A204.1 (cell line): ENCODE results near the gene HOXD11.

Source experiments
- FAIRE-seq: peaks from 2 replicates; lab custom pipeline; 2012; peaks lifted over from hg19 to GRCh38; lab: Jason Lieb, UNC

HOXD11 gene

GRCh38 chr2:176093898-176094249, 13.2 kb upstream of the HOXD11 start:
- FAIRE-seq = no peak

- FAIRE-seq = no peak
Observed at GRCh38 chr2:176094349-176094748, 12.7 kb upstream of the HOXD11 start.

- FAIRE-seq = no peak
Observed at GRCh38 chr2:176095421-176095820, 11.7 kb upstream of the HOXD11 start.

GRCh38 chr2:176096243-176096985, 10.7 kb upstream of the HOXD11 start:
- FAIRE-seq = no peak

GRCh38 chr2:176096986-176097819, 9.9 kb upstream of the HOXD11 start:
- no peak for FAIRE-seq

DNA sequence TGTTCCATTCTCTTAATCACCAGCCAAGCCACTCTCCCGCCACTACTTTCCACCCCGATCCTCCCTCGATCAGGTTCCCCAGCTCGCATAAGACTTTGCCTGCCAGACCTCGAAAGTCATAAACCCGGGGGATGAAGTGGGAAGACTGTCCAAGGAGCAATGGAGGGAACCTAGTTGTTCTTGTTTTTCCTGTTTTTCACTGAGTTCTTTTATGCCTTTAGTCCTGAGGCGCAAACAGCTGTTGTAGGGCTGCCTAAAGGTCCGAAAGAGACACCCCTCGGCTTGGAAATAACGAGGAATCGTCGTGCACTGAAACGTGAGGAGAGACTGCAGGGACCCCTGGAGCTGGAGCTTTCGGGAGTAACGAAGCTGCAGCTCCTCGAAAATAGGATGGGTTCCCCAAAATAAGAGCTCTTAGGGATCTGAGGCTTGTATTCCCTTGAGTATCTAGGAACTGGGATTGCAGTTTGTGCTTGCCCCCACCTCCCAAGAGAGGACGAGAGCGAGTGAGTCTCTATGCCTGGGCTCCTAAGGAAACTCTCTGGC, 9.2 kb upstream of the HOXD11 start:
- no peak for FAIRE-seq

GRCh38 chr2:176098366-176099158, 8.5 kb upstream of the HOXD11 start:
- no peak for FAIRE-seq

DNA sequence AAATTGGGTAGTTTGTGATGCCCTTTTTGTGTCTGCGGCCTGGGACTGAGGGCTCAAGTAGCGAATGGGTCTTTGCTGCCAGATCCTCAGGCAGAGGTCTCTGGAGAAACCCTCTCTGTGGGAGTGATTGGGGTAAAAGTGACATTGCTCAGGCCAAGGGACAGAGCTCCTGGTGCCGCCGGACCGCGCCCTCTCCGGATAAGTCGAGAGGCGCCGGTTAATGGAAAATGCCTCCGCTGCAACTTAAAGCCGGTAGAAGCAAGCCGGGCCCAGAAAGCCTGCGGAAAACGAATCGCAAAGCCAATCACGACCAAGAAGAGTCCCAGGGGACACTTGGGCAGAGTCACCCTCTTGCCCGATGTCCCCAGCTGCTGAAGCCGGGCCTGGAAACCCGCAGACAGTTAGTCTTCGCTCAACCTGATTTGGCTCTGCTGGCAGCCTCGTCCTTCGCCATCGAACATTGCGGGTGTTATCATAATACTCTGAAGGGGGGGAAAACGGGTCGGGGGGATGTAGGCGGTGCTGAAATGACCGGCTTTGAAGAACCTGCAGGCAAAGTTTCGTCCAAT, 7.8 kb upstream of the HOXD11 start:
- FAIRE-seq = no peak

GRCh38 chr2:176099728-176100546, 7.1 kb upstream of the HOXD11 start, which contains the start of gene HOXD12:
HOXD12 (plus strand) TSS chr2:176099795; CDS start chr2:176099802, 7 bp downstream.
- FAIRE-seq = no peak

- no peak for FAIRE-seq
Observed at GRCh38 chr2:176100547-176101140, 6.4 kb upstream of the HOXD11 start.

- no peak for FAIRE-seq
Observed at GRCh38 chr2:176101216-176101830, 5.8 kb upstream of the HOXD11 start.

DNA sequence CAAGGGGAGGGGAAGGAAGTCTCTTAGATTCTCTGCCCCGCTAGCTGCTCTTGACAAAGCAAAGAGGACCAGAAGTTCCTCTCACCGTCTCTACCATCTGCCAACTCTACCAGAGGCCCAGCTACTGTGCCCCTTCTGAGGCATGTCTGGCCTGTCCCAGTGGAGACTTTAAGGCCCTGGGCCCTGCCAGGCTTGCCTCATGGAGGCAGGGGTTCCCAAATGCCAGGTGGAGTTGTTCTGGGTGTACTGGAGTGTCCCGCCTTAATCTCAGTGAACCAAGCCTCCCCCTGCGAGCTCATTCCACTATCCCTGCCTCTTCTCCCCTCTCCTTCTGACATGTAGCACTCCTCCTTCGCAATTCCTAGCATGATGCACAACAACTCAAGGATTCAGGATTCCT, 5.2 kb upstream of the HOXD11 start:
- no peak for FAIRE-seq

GRCh38 chr2:176102309-176102866, 4.7 kb upstream of the HOXD11 start:
- FAIRE-seq = no peak

DNA sequence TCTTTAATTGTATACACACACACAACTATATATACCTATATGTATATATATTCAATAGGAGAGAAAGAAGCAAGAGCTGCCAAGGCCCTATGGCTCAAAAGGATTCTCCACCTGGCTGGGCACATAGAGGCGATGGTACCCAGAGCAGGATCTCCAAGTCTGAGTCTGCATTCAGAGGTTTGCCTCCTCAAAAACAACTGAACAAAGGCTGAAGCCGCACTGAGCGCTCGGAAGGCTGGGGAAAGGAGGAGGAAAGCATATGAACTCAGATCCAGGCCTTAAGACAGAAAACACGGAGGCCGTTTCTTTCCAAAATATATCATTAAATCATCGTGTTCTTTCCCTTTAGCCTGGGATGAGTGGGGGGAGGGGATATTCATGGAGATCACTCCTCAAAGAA, 3.9 kb upstream of the HOXD11 start:
- FAIRE-seq = no peak

GRCh38 chr2:176103742-176104315, 3.3 kb upstream of the HOXD11 start:
- no peak for FAIRE-seq

DNA sequence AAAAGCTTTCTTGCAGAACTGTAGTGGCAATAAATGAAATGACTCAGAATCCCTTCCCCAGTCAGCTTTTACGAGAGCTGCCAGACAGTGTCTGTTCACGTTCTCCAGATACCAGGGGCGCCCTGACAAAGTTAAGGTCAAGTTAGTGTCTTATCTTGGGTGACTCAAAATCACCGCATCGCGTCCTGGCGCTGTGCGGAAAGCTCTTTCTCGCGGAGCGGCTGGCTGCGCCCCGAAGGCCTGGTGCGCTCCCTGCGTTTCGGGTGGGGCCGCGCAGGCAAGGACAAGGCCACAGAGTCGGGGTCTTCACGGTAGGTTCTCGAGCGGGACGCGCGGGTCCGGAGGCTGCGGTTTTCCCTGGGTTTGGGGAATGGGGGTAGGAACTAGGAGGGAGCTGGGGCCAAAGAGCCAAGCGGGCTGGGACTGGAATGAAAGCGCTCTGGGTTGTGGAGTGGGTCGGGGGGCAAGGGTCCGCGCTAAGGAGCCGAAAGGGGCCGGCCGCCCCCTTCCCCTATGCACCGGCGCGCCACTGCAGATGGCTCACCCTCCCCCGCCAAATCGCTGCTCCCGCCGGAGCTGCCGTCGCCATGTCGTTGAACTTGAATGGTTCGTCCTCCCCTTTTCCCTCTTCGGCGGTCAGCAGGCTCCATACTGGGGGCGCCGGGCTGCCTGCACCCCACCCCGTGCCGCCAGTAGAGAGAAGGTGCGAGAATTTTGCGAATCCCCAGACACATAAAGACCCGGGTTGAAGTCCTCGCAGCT, 2.6 kb upstream of the HOXD11 start:
- FAIRE-seq = no peak

DNA sequence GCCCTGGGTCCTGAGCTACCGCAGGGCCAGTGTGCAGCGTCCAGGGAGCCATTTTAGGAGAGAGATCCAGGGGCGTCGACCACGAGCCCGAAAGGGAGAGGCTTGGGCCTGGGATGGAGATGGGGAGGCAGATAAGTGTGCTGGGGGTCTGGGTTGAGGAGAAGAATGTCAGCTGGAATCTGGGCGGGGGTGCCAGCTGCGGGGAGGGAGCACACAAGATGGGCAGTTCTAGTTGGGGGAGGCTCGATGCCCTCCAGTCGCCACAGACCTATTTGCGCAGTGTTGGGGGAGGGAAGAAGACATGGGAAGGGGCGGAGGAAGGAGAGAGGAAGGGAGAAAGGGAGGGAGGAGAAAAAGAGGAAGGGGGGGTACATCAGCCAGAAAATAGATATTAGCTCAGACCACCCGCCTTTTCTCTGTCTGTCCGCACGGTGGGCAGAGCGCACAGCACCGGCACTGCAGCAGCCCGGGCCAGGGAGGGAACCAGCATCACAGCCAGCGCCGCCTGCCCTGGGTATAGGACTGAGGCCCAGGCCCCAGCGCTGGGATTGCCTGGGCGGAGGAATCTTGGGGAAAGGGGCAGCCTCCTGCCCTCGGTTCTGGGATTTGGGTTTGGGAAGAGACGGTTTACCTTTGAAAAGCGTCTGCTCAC, 1.9 kb upstream of the HOXD11 start:
- no peak for FAIRE-seq
